ENCODE measurements around the gene SCYL1. TPM values are rescaled to one million over a fixed set of nuclear protein-coding genes. Genes with fewer than 3 reads are reported as not detected.
"Not testable (repeated sequence)": the region's sequence is repeated elsewhere in the genome, so short reads cannot be mapped to it uniquely, and the experiment has no call there.

Gene SCYL1
- total and polyA plus RNA-seq, 2 experiments from 2014 or later: 146 to 168 TPM

DNA sequence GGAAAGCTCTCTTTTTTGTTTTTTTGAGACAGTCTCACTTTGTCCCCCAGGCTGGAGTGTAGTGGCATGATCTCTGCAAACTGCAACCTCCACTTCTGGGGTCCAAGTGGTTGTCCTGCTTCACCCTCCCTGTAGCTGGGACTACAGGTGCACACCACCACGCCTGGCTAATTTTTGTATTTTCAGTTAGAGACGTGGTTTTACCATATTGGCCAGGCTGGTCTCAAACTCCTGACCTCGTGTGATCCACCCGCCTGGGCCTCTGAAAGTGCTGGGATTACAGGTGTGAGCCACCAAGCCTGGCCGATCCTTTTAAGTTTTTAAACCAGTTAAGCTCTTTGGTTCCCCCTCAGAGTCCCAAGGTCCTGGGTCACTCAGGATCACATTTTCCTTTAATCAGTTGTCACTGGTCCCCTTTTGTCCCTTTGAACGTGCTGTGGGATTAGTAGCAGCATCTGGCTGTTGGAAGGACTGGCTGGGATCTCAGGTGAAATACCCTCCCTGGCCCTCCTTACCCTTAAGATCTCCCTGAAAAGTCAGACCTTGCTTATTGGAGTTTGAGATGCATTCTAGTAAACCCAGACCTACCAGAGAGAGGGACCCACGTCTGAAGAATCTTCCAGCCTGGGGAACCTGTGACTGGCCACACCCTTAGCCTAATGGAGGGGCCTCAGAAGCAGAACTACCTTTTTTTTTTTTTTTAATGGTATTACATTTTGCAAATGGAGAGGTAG, 17.9 kb upstream of the SCYL1 start:
- TF ChIP-seq, protein P1, sequence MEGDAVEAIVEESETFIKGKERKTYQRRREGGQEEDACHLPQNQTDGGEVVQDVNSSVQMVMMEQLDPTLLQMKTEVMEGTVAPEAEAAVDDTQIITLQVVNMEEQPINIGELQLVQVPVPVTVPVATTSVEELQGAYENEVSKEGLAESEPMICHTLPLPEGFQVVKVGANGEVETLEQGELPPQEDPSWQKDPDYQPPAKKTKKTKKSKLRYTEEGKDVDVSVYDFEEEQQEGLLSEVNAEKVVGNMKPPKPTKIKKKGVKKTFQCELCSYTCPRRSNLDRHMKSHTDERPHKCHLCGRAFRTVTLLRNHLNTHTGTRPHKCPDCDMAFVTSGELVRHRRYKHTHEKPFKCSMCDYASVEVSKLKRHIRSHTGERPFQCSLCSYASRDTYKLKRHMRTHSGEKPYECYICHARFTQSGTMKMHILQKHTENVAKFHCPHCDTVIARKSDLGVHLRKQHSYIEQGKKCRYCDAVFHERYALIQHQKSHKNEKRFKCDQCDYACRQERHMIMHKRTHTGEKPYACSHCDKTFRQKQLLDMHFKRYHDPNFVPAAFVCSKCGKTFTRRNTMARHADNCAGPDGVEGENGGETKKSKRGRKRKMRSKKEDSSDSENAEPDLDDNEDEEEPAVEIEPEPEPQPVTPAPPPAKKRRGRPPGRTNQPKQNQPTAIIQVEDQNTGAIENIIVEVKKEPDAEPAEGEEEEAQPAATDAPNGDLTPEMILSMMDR (IDR thresholded peaks at IDR 0.05; ENCODE audit: low read depth, low read length): no peak
- no peak overlapping the region for H3K4me3 ChIP-seq
- H3K4me1 ChIP-seq (ENCODE audit: low read depth): peaks cover 16% of the 10 kb centered on the region
- DNase-seq (ENCODE audit: low read depth in 1 of 2, low spot score in 1 of 2): peak; percentile 64 to 93
- peaks cover 46% of the 10 kb centered on the region for H3K36me3 ChIP-seq
- H3K9me3 ChIP-seq (ENCODE audit: low read depth): no peaks in the 10 kb centered on the region
- no peaks in the 10 kb centered on the region for H3K27me3 ChIP-seq
- peak overlapping the region; percentile 100 for H3K27ac ChIP-seq

DNA sequence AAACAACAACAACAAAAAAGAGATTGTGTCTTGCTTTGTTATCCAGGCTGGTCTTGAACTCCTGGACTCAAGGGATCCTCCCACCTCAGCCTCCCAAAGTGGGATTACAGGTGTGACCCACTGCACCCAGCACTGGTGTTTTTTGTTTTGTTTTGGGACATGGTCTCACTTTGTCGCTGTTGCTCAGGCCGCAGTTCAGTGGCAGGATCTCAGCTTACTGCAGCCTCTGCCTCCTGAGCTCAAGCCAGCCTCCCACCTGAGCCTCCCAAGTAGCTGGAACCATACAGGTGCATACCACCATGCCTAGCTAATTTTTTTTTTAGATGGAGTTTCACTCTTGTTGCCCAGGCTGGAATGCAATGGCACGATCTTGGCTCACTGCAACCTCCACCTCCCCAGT, 12.6 kb upstream of the SCYL1 start:
- not testable (repeated sequence) for H3K36me3 ChIP-seq; H3K4me3 ChIP-seq; DNase-seq (ENCODE audit: low read depth in 1 of 2, low spot score in 1 of 2); H3K9me3 ChIP-seq (ENCODE audit: low read depth); H3K4me1 ChIP-seq (ENCODE audit: low read depth); H3K27ac ChIP-seq; H3K27me3 ChIP-seq

GRCh38 chr11:65516135-65516968, 8.5 kb upstream of the SCYL1 start:
- no peaks in the 10 kb centered on the region for H3K4me1 ChIP-seq (ENCODE audit: low read depth)
- DNase-seq (ENCODE audit: low read depth in 1 of 2, low spot score in 1 of 2): no peak

GRCh38 chr11:65518941-65519549, 5.8 kb upstream of the SCYL1 start:
- not testable (repeated sequence) for H3K27ac ChIP-seq; H3K27me3 ChIP-seq; H3K9me3 ChIP-seq (ENCODE audit: low read depth); H3K36me3 ChIP-seq; DNase-seq (ENCODE audit: low read depth in 1 of 2, low spot score in 1 of 2); H3K4me3 ChIP-seq
- peaks cover 25% of the 10 kb centered on the region for H3K4me1 ChIP-seq (ENCODE audit: low read depth)

More at GRCh38 chr11:65516135-65516968, 8.5 kb upstream of the SCYL1 start:
- Histone ChIP-seq H3K9me3 (ENCODE audit: low read depth) (no peaks in the 10 kb centered on the region), H3K27ac (no peak overlapping the region), H3K27me3 (no peaks in the 10 kb centered on the region), H3K4me3 (no peak overlapping the region), H3K36me3 (no peaks in the 10 kb centered on the region)
- TF ChIP-seq, protein P1 (IDR thresholded peaks at IDR 0.05; ENCODE audit: low read depth, low read length): no peak

DNA sequence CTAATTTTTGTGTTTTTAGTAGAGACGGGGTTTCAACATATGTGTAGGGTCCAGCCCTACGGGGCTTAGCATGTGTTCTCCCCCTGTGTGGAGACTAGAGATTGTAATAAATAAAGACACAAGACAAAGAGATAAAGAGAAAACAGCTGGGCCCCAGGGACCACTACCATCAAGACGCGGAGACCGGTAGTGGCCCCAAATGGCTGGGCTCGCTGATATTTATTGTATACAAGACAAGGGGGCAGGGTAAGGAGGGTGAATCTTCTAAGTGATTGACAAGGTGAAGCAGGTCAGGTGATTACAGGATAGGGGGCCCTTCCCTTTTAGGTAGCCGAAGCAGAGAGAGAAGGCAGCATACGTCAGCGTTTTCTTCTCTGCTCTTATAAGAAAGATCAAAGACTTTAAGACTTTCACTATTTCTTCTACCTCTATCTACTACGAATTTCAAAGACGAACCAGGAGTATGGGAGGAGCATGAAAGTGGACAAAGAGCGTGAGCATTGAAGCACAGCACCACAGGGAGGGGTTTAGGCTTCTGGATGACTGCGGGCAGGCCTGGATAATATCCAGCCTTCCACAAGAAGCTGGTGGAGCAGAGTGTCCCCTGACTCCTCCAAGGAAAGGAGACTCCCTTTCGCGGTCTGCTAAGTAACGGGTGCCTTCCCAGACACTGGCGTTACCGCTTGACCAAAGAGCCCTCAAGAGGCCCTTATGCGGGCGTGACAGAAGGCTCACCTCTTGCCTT, 2.9 kb upstream of the SCYL1 start:
- H3K27me3 ChIP-seq; H3K4me3 ChIP-seq; H3K36me3 ChIP-seq; H3K9me3 ChIP-seq (ENCODE audit: low read depth): not testable (repeated sequence)
- DNase-seq (ENCODE audit: low read depth in 1 of 2, low spot score in 1 of 2): peak; percentile 51 to 62
- Histone ChIP-seq H3K4me1 (ENCODE audit: low read depth) (peaks cover 31% of the 10 kb centered on the region), H3K27ac (peak overlapping the region; percentile 85)

- H3K9me3 ChIP-seq (ENCODE audit: low read depth); H3K36me3 ChIP-seq; H3K4me3 ChIP-seq; H3K27me3 ChIP-seq: not testable (repeated sequence)
- peak in 1 of 2 donors; percentile 58 for DNase-seq (ENCODE audit: low read depth in 1 of 2, low spot score in 1 of 2)
- H3K27ac ChIP-seq: peak overlapping the region; percentile 85
- H3K4me1 ChIP-seq (ENCODE audit: low read depth): peaks cover 31% of the 10 kb centered on the region
These were observed 1.9 kb upstream of the SCYL1 start for GRCh38 chr11:65522718-65523630.

DNA sequence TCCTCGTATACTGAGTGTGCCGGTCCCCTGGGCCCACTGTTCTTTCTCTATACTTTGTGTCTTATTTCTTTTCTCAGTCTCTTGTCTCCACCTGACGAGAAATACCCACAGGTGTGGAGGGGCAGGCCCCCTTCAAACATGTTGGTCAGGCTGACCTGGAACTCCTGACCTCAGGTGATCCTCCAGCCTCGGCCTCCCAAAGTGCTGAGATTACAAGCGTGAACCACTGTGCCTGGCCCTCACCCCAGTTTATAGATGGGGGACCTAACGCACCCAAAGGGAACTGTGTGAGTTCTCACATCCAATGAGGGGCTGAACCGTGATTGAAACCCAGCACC, 1.3 kb upstream of the SCYL1 start:
- Histone ChIP-seq H3K4me1 (ENCODE audit: low read depth) (peaks cover 31% of the 10 kb centered on the region), H3K27ac (peak overlapping the region; percentile 85)
- H3K27me3 ChIP-seq; H3K9me3 ChIP-seq (ENCODE audit: low read depth); DNase-seq (ENCODE audit: low read depth in 1 of 2, low spot score in 1 of 2); H3K36me3 ChIP-seq; H3K4me3 ChIP-seq: not testable (repeated sequence)
